BJ (cell line): Measurements from ENCODE around the gene OXER1. TPM values are rescaled to one million over a fixed set of nuclear protein-coding genes. Genes with fewer than 3 reads are reported as not detected.

Source experiments
- CTCF ChIA-PET: fragments of 350-600 bp; formaldehyde crosslinking; extraction: SDS; loops from one replicate; lab custom pipeline; 2021; ENCODE audit warnings: antibody characterized with exemption, inconsistent platforms; lab: Yijun Ruan, JAX
- POLR2A ChIA-PET: fragments of 300-600 bp; sonication (Branson Sonifier 250); formaldehyde crosslinking; extraction: SDS; loops from one replicate; lab custom pipeline; 2021; ENCODE audit warnings: antibody characterized with exemption; lab: Charles Lee
- DNase-seq: peaks from one replicate; pipeline ENCODE4 v3.0.0-alpha.2; 2011; ENCODE audit warnings: low read depth
- H3K27me3 ChIP-seq: 2 replicates; pipeline ENCODE4 v1.6.0; 2011; ENCODE audit warnings: low read length; ENCODE audit not compliant: control insufficient read depth, insufficient read depth
- H3K36me3 ChIP-seq: 2 replicates; pipeline ENCODE4 v1.5.1; 2011; ENCODE audit warnings: low read length; ENCODE audit not compliant: control insufficient read depth, insufficient read depth
- H3K4me3 ChIP-seq: 2 replicates; pipeline ENCODE4 v1.5.1; 2011; ENCODE audit warnings: low read depth, mild to moderate bottlenecking, control low read depth, low read length
- polyA plus RNA-seq: library from polyadenylated mRNA; depleted of rRNA; stranded (reverse); fragments of >200 nt; gene quantifications from 2 replicates; pipeline ENCODE4 v1.2.3, GENCODE V29; 2011
- TF ChIP-seq, protein P1 (sequence below): IDR thresholded peaks from 2 replicates; pipeline ENCODE4 v1.5.1; 2011; ENCODE audit warnings: low read depth, mild to moderate bottlenecking, control low read depth, inconsistent platforms, low read length, moderate library complexity; ENCODE audit not compliant: insufficient read depth

Gene OXER1
- polyA plus RNA-seq, 1 experiment, result not detected

DNA sequence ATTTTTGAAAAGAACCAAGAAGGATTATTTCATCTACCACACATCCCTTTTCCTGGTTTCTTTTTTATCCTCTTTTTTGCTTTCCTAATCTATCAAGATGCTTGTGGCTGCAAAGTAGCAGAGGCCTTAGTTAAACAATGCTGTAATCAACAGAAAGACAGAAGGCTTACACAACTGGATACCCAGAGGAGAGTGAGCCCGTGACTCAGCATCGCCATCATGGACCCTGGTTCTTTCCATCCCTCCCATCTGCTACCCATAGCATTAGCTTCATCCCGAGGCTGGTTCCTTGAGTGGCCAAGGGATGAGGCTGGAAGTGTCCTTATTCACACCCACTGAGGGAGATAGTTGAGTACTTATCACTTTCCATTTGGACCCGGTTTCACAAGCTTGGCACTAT, 35.9 kb upstream of the OXER1 start:
- no peak overlapping the region for H3K4me3 ChIP-seq
- no peaks in the 10 kb centered on the region for H3K36me3 ChIP-seq
- 0 out of 2 replicates have a peak, but pooled peaks cover 1% of the 10 kb centered on the region for H3K27me3 ChIP-seq
- no peak for DNase-seq
- TF ChIP-seq, protein P1, sequence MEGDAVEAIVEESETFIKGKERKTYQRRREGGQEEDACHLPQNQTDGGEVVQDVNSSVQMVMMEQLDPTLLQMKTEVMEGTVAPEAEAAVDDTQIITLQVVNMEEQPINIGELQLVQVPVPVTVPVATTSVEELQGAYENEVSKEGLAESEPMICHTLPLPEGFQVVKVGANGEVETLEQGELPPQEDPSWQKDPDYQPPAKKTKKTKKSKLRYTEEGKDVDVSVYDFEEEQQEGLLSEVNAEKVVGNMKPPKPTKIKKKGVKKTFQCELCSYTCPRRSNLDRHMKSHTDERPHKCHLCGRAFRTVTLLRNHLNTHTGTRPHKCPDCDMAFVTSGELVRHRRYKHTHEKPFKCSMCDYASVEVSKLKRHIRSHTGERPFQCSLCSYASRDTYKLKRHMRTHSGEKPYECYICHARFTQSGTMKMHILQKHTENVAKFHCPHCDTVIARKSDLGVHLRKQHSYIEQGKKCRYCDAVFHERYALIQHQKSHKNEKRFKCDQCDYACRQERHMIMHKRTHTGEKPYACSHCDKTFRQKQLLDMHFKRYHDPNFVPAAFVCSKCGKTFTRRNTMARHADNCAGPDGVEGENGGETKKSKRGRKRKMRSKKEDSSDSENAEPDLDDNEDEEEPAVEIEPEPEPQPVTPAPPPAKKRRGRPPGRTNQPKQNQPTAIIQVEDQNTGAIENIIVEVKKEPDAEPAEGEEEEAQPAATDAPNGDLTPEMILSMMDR, result no peak
- CTCF ChIA-PET, result no interaction called here
- POLR2A ChIA-PET, result no interaction called here

DNA sequence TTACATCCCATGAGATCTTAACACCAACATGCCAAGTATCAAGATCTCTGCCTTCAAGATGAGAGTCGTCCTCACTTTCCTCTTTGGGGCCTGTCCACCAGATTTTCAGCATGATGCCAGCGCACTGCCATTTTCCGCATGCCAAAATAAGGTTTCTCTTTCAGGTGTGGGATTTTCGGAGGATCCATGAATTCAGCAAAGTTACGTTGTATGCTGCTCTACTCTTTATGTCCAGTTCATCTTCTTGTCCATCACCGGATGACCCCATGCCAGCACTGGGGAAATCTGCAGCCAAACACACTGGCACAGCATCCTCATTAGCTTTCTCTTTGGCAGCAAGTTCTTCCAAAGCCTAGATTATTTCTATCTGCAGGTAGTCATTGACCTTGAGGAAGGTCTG, 33.3 kb upstream of the OXER1 start:
- DNase-seq, result no peak
- CTCF ChIA-PET, result no interaction called here
- no peak overlapping the region for H3K4me3 ChIP-seq
- TF ChIP-seq, protein P1, result no peak
- H3K27me3 ChIP-seq, result peaks cover 9% of the 10 kb centered on the region
- POLR2A ChIA-PET, result no interaction called here
- no peaks in the 10 kb centered on the region for H3K36me3 ChIP-seq

DNA sequence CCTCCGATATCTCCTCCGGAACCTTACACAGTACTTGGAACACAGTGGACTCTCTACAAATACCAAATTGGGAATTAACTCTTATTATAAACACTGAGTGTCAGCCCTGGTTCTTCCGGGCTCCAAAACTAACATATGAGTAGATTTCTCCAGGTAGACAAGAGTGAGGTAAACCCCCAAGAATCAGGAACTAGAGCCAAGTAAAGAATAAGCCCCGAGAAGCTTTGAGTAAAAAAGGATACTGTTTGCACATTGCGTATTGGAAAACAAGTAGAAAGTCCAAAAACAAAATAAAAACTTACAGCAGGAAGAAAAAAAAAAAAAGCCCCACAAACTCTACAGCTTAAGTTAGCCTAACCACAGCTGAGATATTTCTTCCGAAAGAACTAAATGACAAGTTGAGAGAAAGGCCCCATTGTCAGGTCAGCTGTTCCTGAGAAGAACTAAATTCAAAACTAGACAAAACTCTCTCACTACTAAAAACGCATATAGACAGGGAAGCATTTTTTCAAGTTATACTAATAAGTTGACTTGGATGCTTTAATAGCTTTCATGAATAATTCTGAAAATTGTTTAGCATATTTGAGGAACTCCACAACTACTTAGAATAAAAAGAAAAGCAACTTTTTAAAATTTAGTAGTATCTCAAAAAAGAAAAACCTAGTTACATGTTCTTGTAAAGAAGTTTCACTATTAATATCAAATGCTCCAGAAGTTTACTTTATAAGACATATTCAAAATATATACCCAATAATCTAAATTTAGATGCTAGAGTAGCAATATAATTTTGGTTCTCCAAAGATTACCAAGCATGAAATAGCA, 32.7 kb upstream of the OXER1 start:
- no peak for DNase-seq
- peaks cover 11% of the 10 kb centered on the region for H3K27me3 ChIP-seq
- CTCF ChIA-PET, result interaction anchor here (0.7 kb wide), 1 partner anchor 39 kb away, joined by 3 read pairs; no protein-coding TSS in a partner anchor
- POLR2A ChIA-PET, result interaction anchor here (0.6 kb wide), 1 partner anchor 256 kb away, joined by 6 read pairs; no protein-coding TSS in a partner anchor
- no peak overlapping the region for H3K4me3 ChIP-seq
- TF ChIP-seq, protein P1, result no peak
- H3K36me3 ChIP-seq, result no peaks in the 10 kb centered on the region

DNA sequence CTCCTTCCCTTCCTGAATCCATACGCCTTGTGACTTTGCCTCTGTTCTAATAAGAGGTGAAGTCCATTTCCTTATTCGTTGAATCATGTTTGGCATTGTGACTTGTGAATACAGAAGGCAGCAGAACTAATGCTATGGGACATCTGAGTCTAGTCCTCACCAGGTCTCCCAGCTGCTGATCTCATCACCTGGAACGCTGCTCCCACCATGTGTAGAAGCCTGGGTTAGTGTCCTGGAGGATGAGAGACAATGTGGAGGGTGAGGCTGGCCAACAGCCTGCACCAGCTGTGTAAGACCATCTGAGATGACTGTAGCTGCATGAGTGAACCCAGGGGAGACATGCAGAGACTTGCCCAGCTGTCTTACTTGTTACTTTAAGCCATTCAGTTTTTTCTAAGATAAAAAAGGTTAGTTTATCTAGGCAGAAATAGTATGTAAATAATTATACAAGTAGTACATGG, 31.9 kb upstream of the OXER1 start:
- Histone ChIP-seq H3K27me3 (peaks cover 12% of the 10 kb centered on the region), H3K36me3 (no peaks in the 10 kb centered on the region), H3K4me3 (no peak overlapping the region)
- CTCF ChIA-PET, result interaction anchor here (0.7 kb wide), 2 partner anchors 37 to 38 kb away, joined by 3 read pairs; no protein-coding TSS in a partner anchor
- DNase-seq, result no peak
- POLR2A ChIA-PET, result no interaction called here
- TF ChIP-seq, protein P1, result no peak

DNA sequence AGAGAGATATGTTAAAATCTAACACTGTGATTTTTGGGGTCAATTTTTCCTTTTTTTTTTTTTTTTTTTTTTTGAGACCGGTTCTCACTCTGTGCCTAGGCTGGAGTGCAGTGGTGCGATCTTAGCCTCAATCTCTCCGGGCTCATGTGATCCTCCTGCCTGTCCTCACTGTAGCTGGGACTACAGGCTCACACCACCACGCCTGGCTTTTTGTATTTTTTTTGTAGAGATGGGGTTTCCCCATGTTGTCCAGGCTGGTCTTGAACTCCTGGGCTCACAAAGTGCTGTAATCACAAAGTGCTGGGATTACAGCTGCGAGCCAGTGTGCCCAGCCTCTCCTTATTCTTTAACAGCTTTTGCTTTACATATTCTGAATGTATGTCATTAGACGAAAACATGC, 31.3 kb upstream of the OXER1 start:
- Histone ChIP-seq H3K27me3 (peaks cover 12% of the 10 kb centered on the region), H3K4me3 (no peak overlapping the region), H3K36me3 (no peaks in the 10 kb centered on the region)
- DNase-seq, result no peak
- ChIA-PET CTCF (interaction anchor here (0.7 to 1.3 kb wide), 5 partner anchors 12 to 846 kb away, joined by 3 to 5 read pairs (median 3); partner anchors contain the start of gene OXER1), POLR2A (no interaction called here)
- TF ChIP-seq, protein P1, result no peak
